Activated T-cell treated with anti-CD3 and anti-CD28 coated beads, Interleukin-2, amount 50 U/mL, for 4 hours (primary cell): ENCODE measurements around the gene SLC35G2. TPM values are rescaled to one million over a fixed set of nuclear protein-coding genes. Genes with fewer than 3 reads are reported as not detected.

Experiments used
- total RNA-seq, 3 donors: library from RNA; stranded (reverse); gene quantifications; one replicate each; pipeline ENCODE4 v1.2.1, GENCODE V29; 2021

The SLC35G2 gene
- total RNA-seq, 3 donors from 2014 or later, result 0.40 to 1.1 (median 0.71) TPM

Other genes starting within 250 kb of the SLC35G2 start
- gene STAG1, start 66.7 kb upstream of the SLC35G2 start, total RNA-seq, result 10 to 100 TPM; 44.6 to 46.2 (median 44.6) TPM
- gene NCK1, start 43.1 kb downstream of the SLC35G2 start, total RNA-seq, result 10 to 100 TPM; 25.7 to 31.2 (median 30.0) TPM
- 1 to 10 TPM; 1.0 to 1.5 (median 1.1) TPM for gene IL20RB, start 138.9 kb downstream of the SLC35G2 start, total RNA-seq